NCI-H128 (cell line): ENCODE measurements around the gene ESPNL.
"Not testable (repeated sequence)": the region's sequence is repeated elsewhere in the genome, so short reads cannot be mapped to it uniquely, and the experiment has no call there.

Experiments used
- DNase-seq: peaks from one replicate; lab custom pipeline; 2025; ENCODE audit not compliant: unreplicated experiment; lab: John Stamatoyannopoulos, UW

Gene ESPNL

GRCh38 chr2:238114851-238115660, 14.9 kb downstream of the ESPNL start:
- no peak for DNase-seq

- DNase-seq, result not testable (repeated sequence)
Observed at GRCh38 chr2:238115709-238116108, 15.6 kb downstream of the ESPNL start.

- no peak for DNase-seq
Observed at GRCh38 chr2:238116298-238117198, 16.4 kb downstream of the ESPNL start.

- no peak for DNase-seq
Observed at GRCh38 chr2:238117199-238118154, 17.3 kb downstream of the ESPNL start.

- no peak for DNase-seq
Observed at GRCh38 chr2:238119756-238120462, 19.8 kb downstream of the ESPNL start.

- no peak for DNase-seq
Observed at GRCh38 chr2:238120463-238121298, 20.5 kb downstream of the ESPNL start.

GRCh38 chr2:238121511-238122286, 21.6 kb downstream of the ESPNL start:
- DNase-seq, result no peak

GRCh38 chr2:238122287-238123217, 22.4 kb downstream of the ESPNL start:
- DNase-seq, result no peak

GRCh38 chr2:238123218-238123971, 23.3 kb downstream of the ESPNL start:
- no peak for DNase-seq

- no peak for DNase-seq
Observed at GRCh38 chr2:238123991-238124470, 23.9 kb downstream of the ESPNL start.

GRCh38 chr2:238124488-238125126, 24.5 kb downstream of the ESPNL start:
- DNase-seq, result no peak

- no peak for DNase-seq
Observed at GRCh38 chr2:238125127-238125885, 25.2 kb downstream of the ESPNL start.

GRCh38 chr2:238126338-238126737, 26.2 kb downstream of the ESPNL start:
- no peak for DNase-seq

- DNase-seq, result no peak
Observed at GRCh38 chr2:238126775-238127164, 26.6 kb downstream of the ESPNL start.
